Measurements from ENCODE around the gene TEAD1.

Gene TEAD1

DNA sequence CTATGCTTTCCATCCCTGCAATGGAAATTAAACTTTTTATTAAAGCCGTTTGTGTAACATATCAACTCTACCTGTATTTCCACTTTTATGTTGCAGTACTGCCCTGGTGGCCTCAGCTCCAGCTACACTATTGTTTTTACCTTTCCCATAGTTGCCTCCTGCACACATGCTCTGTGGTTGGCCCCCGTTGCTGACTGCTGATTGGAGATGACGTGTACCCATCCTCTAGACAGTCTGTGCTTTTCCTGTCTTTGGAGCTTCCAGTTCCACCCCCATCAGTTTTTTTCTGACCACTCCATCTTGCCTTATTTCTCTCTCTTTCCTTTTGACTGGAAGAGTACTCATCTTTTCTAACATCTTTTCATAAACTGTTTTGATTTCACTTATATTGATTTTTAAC, 123.8 kb downstream of the TEAD1 start:
- ATAC-seq (replicated peaks) = no peak
- no peak overlapping the region for H3K4me3 Mint-ChIP-seq
- H3K27ac Mint-ChIP-seq = no peak overlapping the region
- DNase-seq = no peak
- H3K9me3 Mint-ChIP-seq = no peaks in the 10 kb centered on the region
- H3K4me1 Mint-ChIP-seq (ENCODE audit: low read depth in 2 of 2) = no peaks in the 10 kb centered on the region
- peaks cover 60 to 79% of the 10 kb centered on the region in 2 donors for H3K27me3 Mint-ChIP-seq
- peaks cover 3% of the 10 kb centered on the region for H3K36me3 Mint-ChIP-seq (ENCODE audit: insufficient read depth)

DNA sequence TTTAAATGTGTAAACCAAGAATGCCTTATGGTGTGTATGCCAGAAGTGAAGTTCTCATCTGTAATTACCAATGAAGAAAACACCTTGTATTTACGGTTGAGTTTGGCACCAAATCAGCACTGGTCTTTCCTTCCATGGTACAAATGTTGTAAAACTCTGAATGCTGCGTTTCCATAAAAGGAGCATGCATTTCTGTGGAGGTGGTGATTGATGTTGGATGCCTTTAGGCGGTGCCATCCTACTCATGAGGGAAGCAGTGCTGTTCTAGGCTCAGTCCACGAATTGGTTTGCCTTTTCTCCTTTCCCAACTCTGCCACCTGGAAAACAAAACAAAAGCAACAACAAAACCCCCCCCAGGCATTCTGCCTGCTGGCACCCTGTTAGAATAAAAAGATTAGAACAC, 124.4 kb downstream of the TEAD1 start:
- peaks cover 3% of the 10 kb centered on the region for H3K36me3 Mint-ChIP-seq (ENCODE audit: insufficient read depth)
- no peaks in the 10 kb centered on the region for H3K9me3 Mint-ChIP-seq
- no peaks in the 10 kb centered on the region for H3K4me1 Mint-ChIP-seq (ENCODE audit: low read depth in 2 of 2)
- no peak for ATAC-seq (replicated peaks)
- H3K27me3 Mint-ChIP-seq = peaks cover 67 to 85% of the 10 kb centered on the region in 2 donors
- no peak overlapping the region for H3K27ac Mint-ChIP-seq
- no peak overlapping the region for H3K4me3 Mint-ChIP-seq
- no peak for DNase-seq

DNA sequence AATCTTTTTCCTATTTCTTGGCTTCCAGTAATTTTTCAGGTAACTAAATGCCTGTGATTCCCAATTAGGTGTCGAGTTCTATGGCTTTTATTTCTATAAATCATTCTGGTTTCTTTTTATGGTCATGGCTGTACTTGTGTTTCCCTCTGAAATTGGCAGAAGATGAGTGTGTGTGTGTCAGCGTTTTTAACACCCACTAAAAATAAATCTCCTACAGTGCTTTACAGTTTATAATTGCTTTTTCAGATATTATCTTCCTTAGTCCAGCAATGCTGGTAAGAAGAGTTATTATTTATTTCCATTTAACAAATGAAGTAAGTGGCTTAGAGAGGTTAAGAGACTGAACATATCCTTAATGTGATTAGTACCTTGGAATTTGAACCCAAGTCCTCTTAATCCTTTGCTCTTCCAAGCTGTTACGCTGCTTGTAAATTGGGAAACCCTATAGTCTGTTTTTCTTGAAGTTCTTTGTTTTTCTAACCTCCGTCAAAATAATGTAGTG, 125.2 kb downstream of the TEAD1 start:
- peaks cover 3% of the 10 kb centered on the region for H3K36me3 Mint-ChIP-seq (ENCODE audit: insufficient read depth)
- ATAC-seq (replicated peaks) (no peak), DNase-seq (no peak)
- H3K4me1 Mint-ChIP-seq (ENCODE audit: low read depth in 2 of 2) = no peaks in the 10 kb centered on the region
- H3K27ac Mint-ChIP-seq = no peak overlapping the region
- peaks cover 74 to 93% of the 10 kb centered on the region in 2 donors for H3K27me3 Mint-ChIP-seq
- H3K4me3 Mint-ChIP-seq = no peak overlapping the region
- no peaks in the 10 kb centered on the region for H3K9me3 Mint-ChIP-seq

DNA sequence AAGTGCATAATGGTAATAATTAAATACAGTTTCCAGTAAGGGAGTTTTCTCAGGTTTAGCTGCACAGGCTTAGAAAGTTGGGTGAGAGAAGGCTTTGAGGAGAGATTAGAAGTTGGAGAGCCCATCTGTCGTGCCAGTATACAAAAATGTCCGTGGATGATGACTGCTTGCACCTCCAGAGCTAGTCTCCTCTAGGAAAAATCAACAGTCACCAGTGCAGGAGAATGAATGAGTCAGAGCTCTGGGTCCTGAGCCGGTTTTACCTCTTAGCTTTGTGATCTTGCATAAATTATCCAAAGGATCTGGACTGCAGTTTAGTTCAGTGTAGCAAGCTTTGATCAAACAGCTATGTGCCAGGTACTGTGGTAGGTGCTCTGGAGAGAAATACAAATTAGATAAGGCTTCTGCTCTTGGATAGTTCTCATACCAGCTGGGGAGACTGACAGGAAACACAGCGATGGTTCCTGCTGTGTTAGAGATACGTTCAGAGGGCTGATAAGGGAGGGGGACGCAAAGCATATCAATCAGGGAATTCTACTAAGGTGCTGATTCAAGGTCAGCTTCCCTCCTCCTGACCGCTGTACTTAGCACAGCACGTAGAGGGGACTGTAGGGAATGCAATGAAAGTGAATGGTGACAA, 125.9 kb downstream of the TEAD1 start:
- peaks cover 82 to 93% of the 10 kb centered on the region in 2 donors for H3K27me3 Mint-ChIP-seq
- H3K27ac Mint-ChIP-seq = no peak overlapping the region
- H3K9me3 Mint-ChIP-seq = no peaks in the 10 kb centered on the region
- no peak overlapping the region for H3K4me3 Mint-ChIP-seq
- ATAC-seq (replicated peaks) (no peak), DNase-seq (no peak)
- H3K4me1 Mint-ChIP-seq (ENCODE audit: low read depth in 2 of 2) = no peaks in the 10 kb centered on the region
- peaks cover 3% of the 10 kb centered on the region for H3K36me3 Mint-ChIP-seq (ENCODE audit: insufficient read depth)

DNA sequence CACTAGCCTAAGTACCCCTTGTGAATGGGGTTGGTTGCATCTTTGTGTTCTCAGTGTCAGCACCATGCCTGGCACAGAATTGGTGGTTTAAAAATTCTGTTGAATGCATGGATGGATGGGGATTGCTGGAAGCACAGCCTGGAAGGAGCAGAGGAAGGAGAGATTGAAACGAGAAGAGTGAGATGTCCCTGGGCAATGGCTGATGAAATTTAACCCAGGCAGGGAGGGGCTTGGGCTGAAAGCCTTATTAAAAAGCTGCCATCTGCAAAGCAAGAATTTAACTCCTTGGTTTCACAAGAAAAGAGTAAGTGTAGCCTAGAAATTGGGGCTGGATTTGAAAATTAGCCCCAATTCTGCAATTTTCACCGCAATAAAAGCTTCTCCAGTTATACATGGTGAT, 126.7 kb downstream of the TEAD1 start:
- Mint-ChIP-seq H3K4me1 (ENCODE audit: low read depth in 2 of 2) (no peaks in the 10 kb centered on the region), H3K27ac (no peak overlapping the region), H3K4me3 (no peak overlapping the region), H3K9me3 (no peaks in the 10 kb centered on the region), H3K27me3 (peaks cover 85 to 93% of the 10 kb centered on the region in 2 donors), H3K36me3 (ENCODE audit: insufficient read depth) (peaks cover 3% of the 10 kb centered on the region)
- ATAC-seq (replicated peaks) = no peak
- no peak for DNase-seq

DNA sequence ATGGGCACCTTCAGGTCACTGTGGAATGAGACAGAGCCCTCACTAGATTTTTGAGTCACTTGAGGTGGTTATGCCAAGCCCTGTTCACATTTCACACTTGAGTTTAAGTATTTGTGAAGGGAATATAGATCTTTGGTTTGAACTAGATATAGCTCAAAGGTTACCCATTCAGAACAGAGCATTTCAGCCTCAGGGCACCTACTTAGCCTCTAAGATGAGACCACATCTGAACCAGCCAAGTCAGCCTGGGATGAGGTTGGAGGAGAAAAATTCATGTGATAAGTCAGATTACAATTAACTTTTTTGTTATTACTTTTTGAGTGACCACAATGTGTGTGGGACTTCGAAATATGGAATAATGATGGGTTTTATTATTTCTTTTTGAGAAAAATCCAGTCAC, 127.8 kb downstream of the TEAD1 start:
- Mint-ChIP-seq H3K36me3 (ENCODE audit: insufficient read depth) (no peaks in the 10 kb centered on the region), H3K4me1 (ENCODE audit: low read depth in 2 of 2) (no peaks in the 10 kb centered on the region), H3K4me3 (no peak overlapping the region), H3K27ac (no peak overlapping the region), H3K27me3 (peaks cover 80 to 99% of the 10 kb centered on the region in 2 donors), H3K9me3 (no peaks in the 10 kb centered on the region)
- ATAC-seq (replicated peaks) (no peak), DNase-seq (no peak)

DNA sequence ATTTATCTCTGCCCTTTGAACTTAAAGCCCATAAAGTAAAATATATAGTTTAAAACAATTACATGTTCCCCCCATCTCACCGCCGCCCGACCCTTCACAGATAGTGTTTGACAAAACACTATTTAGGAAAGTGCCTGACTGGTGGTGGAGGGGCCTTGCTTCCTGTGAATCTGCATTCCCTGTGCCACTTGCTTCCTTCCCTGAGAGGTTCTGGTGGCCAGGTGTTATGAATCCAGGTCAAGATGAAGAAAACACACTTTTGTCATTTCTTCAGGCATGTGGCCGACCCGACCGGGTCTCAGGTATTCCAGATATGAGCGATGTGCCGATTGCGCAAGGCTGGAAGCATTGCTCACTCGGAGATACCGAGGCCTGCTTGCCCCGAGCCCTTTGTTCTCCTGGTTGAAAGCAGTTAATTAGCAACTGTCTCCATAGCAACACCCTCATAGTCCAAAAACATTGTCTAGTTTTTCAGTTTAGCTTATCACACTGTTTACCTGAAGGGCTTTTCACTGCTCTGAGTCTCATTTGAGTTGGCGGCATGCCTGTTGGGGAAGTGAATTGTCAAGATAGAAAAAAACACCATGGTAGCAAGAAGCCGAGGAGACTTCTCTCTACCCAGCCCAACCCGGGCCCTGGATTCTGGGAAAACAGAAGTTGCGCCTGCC, 128.3 kb downstream of the TEAD1 start:
- ATAC-seq (replicated peaks) = no peak
- Mint-ChIP-seq H3K9me3 (no peaks in the 10 kb centered on the region), H3K4me3 (no peak overlapping the region), H3K27me3 (peaks cover 82 to 99% of the 10 kb centered on the region in 2 donors), H3K4me1 (ENCODE audit: low read depth in 2 of 2) (peaks cover 0 to 1% of the 10 kb centered on the region in 2 donors), H3K27ac (no peak overlapping the region), H3K36me3 (ENCODE audit: insufficient read depth) (no peaks in the 10 kb centered on the region)
- DNase-seq = no peak

DNA sequence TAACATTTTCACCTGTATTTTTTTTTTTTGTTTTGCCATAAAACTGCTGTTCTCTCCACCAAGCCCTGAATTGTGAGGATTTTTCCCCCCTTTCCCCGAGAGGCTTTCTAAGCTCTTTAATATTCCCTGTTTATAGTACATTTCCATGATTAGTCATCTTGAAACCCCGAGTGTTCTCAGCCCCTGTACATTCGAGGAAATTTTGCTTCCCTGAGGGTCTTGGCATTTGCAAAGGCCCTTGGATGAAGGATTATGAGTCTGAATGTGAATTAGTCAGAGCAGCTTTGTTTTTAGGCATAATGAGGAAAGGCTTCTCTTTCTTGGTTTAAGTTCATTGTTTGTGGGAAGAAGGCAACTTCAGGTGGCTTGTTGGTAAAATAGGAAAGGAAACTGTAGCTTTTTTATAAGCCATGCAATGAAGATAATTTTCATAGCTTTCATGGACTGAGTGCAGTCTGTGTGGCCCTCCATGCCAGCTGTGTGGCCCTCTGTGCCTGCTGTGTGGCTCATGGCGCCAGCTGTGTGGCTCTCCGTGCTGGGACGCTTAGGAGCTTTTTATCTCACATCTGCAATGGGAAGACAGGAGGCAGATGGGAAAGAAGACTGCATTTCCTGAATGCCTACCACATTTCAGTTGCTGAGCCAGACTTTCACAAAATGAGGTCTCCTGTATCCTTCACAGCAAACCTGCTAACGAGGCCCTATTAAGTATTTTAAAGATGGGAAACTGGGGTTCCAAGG, 129.0 kb downstream of the TEAD1 start:
- ATAC-seq (replicated peaks) = no peak

DNA sequence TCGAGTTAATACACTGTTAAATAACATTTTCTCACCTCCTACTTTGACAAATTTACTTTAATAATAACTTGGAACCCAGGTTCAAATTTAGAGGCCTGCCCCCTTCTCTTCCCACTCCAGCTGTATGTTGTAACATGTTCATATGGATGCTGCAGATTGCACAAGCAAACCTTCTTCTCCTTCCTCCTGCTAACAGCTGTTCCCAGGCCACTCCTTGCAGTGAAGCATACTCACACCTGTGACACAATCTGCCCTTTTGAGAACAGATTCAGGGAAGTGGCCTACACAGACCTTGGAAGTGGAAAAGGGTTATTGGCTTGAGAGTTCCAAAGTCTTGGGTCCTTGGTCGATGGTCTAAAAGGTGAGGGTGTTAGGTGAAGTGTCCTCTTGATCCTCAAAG, 131.9 kb downstream of the TEAD1 start:
- H3K27me3 Mint-ChIP-seq = peaks cover 61 to 97% of the 10 kb centered on the region in 2 donors
- no peaks in the 10 kb centered on the region for H3K36me3 Mint-ChIP-seq (ENCODE audit: insufficient read depth)
- no peaks in the 10 kb centered on the region for H3K9me3 Mint-ChIP-seq
- DNase-seq (no peak), ATAC-seq (replicated peaks) (no peak)
- no peak overlapping the region for H3K4me3 Mint-ChIP-seq
- H3K4me1 Mint-ChIP-seq (ENCODE audit: low read depth in 2 of 2) = peaks cover 0 to 1% of the 10 kb centered on the region in 2 donors
- no peak overlapping the region for H3K27ac Mint-ChIP-seq

More for the DNA sequence above, 129.0 kb downstream of the TEAD1 start:
- Mint-ChIP-seq H3K36me3 (ENCODE audit: insufficient read depth) (no peaks in the 10 kb centered on the region), H3K9me3 (no peaks in the 10 kb centered on the region), H3K27me3 (peaks cover 81 to 99% of the 10 kb centered on the region in 2 donors), H3K27ac (no peak overlapping the region), H3K4me1 (ENCODE audit: low read depth in 2 of 2) (peaks cover 0 to 1% of the 10 kb centered on the region in 2 donors), H3K4me3 (no peak overlapping the region)
- DNase-seq = no peak

DNA sequence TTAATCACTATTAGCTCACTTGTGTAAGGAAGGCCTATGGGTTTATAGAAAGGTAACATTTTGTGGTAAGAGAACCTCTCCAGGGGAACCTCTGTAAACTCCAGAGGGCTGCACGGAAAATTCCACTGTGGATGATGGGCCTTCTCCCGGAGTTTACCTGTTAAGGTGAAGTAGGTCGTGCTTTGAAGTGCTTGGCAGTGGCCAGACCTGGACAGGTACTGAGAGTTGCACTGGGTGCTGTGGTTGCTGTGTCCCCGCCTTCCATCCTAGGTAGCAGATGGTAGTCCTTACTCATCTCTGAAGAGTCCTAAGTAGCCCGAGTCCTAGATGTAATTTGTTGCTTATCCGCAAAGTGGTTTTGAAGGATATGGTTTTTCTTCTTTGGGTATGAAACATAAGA, 133.4 kb downstream of the TEAD1 start:
- H3K36me3 Mint-ChIP-seq (ENCODE audit: insufficient read depth) = no peaks in the 10 kb centered on the region
- H3K27me3 Mint-ChIP-seq = peaks cover 66 to 98% of the 10 kb centered on the region in 2 donors
- no peak for ATAC-seq (replicated peaks)
- no peak overlapping the region for H3K4me3 Mint-ChIP-seq
- DNase-seq = no peak
- no peak overlapping the region for H3K27ac Mint-ChIP-seq
- no peaks in the 10 kb centered on the region for H3K9me3 Mint-ChIP-seq
- H3K4me1 Mint-ChIP-seq (ENCODE audit: low read depth in 2 of 2) = peaks cover 0 to 1% of the 10 kb centered on the region in 2 donors

DNA sequence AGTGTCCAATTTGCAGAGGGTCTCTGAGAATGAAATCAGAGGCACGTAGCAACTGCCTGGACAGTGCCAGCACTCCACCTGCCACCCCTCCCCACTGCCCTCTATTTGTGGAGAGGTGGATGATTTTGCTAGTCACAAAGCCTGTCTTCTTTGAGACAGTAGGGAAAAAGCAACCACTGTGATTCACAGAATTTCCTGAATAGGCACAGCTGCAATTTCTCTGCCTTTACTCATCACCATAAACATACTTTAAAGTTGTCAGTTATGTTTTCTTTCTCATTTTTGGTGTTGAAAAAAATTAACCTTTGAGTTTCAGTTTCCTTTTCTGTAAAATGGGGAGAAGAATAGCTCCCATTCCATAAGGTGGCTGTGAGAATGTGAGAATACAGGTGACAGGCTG, 134.3 kb downstream of the TEAD1 start:
- DNase-seq (no peak), ATAC-seq (replicated peaks) (no peak)
- Mint-ChIP-seq H3K27me3 (peaks cover 63 to 98% of the 10 kb centered on the region in 2 donors), H3K4me3 (no peak overlapping the region), H3K27ac (no peak overlapping the region), H3K9me3 (no peaks in the 10 kb centered on the region), H3K36me3 (ENCODE audit: insufficient read depth) (no peaks in the 10 kb centered on the region), H3K4me1 (ENCODE audit: low read depth in 2 of 2) (peaks cover 0 to 1% of the 10 kb centered on the region in 2 donors)

DNA sequence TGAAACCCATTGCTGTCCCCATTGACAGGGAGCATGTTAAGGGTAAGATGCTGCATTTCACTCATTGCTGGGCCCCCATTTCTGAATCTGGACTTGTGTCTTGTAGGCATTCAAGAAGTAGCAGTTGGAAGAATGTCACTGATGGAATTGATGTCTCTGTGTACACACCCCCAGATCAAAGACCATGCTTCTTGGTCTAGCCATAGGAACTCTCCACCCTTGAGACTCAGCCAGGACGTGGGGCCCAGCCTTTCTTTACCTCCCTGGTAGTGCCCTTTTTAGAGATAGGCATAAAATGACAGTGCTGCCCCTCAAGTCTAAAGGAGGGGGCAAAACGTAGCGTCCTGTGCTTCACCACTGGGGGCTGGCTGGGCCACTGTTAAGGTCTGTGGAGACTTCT, 135.1 kb downstream of the TEAD1 start:
- no peak for ATAC-seq (replicated peaks)
- H3K36me3 Mint-ChIP-seq (ENCODE audit: insufficient read depth) = peaks cover 4% of the 10 kb centered on the region
- no peak for DNase-seq
- H3K9me3 Mint-ChIP-seq = no peaks in the 10 kb centered on the region
- peaks cover 0 to 3% of the 10 kb centered on the region in 2 donors for H3K4me1 Mint-ChIP-seq (ENCODE audit: low read depth in 2 of 2)
- H3K27ac Mint-ChIP-seq = no peak overlapping the region
- peaks cover 62 to 98% of the 10 kb centered on the region in 2 donors for H3K27me3 Mint-ChIP-seq
- H3K4me3 Mint-ChIP-seq = no peak overlapping the region

DNA sequence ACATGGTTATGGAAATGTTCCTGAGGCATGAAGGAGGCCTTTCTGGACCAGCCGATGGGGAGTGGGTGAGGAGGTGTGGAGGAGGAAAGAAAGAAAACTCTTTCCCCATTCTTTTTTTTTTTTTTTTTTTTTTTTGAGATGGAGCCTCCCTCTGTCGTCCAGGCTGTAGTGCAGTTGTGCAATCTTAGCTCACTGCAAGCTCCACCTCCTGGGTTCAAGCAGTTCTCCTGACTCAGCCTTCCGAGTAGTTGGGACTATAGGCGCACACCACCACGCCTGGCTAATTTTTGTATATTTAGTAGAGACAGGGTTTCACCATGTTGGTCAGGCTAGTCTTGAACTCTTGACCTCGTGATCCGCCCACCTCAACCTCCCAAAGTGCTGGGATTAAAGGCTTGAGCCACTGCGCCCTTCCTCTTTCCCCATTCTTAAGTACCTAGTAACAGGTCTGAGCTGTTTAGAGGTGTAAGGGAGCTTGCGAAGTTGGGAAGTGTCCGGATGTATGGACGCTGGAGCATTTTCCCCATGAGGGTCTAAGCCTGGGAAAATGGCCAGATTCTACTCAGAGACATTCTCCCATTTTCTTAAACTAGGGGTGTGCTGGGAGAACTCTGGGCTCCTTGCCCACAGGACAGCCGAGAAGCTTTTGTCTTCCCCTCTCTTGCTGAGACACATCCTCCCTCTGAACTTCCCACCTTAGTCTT, 135.8 kb downstream of the TEAD1 start:
- Mint-ChIP-seq H3K4me3 (no peak overlapping the region), H3K27ac (no peak overlapping the region), H3K4me1 (ENCODE audit: low read depth in 2 of 2) (peaks cover 0 to 4% of the 10 kb centered on the region in 2 donors), H3K36me3 (ENCODE audit: insufficient read depth) (peaks cover 4% of the 10 kb centered on the region), H3K9me3 (no peaks in the 10 kb centered on the region), H3K27me3 (peaks cover 61 to 97% of the 10 kb centered on the region in 2 donors)
- no peak for DNase-seq
- no peak for ATAC-seq (replicated peaks)

Measured in effector memory CD8-positive, alpha-beta T cell (primary cell).